Measurements from ENCODE around the gene SERTAD3. TPM values are rescaled to one million over a fixed set of nuclear protein-coding genes. Genes with fewer than 3 reads are reported as not detected.

Gene SERTAD3
- polyA plus RNA-seq, 2 of the 4 experiments (the other 2 are of a cell fraction) = 39.7 to 40.2 TPM

GRCh38 chr19:40407714-40408597 lies 36.2 kb downstream of the SERTAD3 start (continued):
- TF ChIP-seq MAZ (IDR thresholded peaks at IDR 0.05; ENCODE audit: borderline replicate concordance, low read depth, low read length) (no peak), FOXS1 (CRISPR knock-in tag; IDR thresholded peaks at IDR 0.05) (no peak), HES2 (IDR thresholded peaks at IDR 0.05) (no peak), RAD21 (conservative IDR thresholded peaks at IDR 0.05 in 1 of 2, IDR thresholded peaks at IDR 0.05 in 1 of 2) (no peak), RCOR1 (IDR thresholded peaks at IDR 0.05; ENCODE audit: low read depth, low read length) (no peak), HEYL (CRISPR knock-in tag; IDR thresholded peaks at IDR 0.05) (no peak)

- 2% methylated on average over 31 of the region's 41 CpGs for WGBS (ENCODE audit: missing lambda C conversion rate)
- Histone ChIP-seq H3K4me3 (peak overlapping the region; percentile 61), H3K27ac (peak overlapping the region; percentile 66 to 84), H3K9me3 (no peaks in the 10 kb centered on the region), H3K4me1 (peaks cover 10% of the 10 kb centered on the region), H3K4me2 (peak overlapping the region; percentile 85)
- CTCF ChIA-PET = interaction anchor here (0.6 to 14.6 kb wide), 18 partner anchors 8 to 167 kb away, joined by 3 to 240 read pairs (median 4); partner anchors contain the start of genes PRX and SERTAD3
- peak; percentile 83 for FAIRE-seq
- DNase-seq (ENCODE audit: low read depth in 1 of 2, low spot score in 1 of 2) = peak; percentile 98 to 100
- ATAC-seq = peak; percentile 83 to 92
- POLR2A ChIA-PET = interaction anchor here (0.6 to 3.0 kb wide), 12 partner anchors 10 to 99 kb away, joined by 3 to 27 read pairs (median 6); partner anchors contain the start of genes BLVRB, C19orf47, PLD3 and PRX
- TF ChIP-seq KDM1A (IDR thresholded peaks at IDR 0.05; ENCODE audit: low read depth) (peak; percentile 95), TP53 (CRISPR knock-in tag; IDR thresholded peaks at IDR 0.05) (no peak), RCOR1 (IDR thresholded peaks at IDR 0.05; ENCODE audit: low read depth, low read length) (peak; percentile 93; the same call in 1 of the 2 replicates), HOXB5 (CRISPR knock-in tag; IDR thresholded peaks at IDR 0.05) (peak; percentile 85), POLR2A (IDR thresholded peaks at IDR 0.05; ENCODE audit: low read length) (peak; percentile 57), USF2 (IDR thresholded peaks at IDR 0.05) (no peak), SMC3 (IDR thresholded peaks at IDR 0.05) (no peak; the same call in 2 of the 3 replicates), RAD21 (conservative IDR thresholded peaks at IDR 0.05 in 1 of 2, IDR thresholded peaks at IDR 0.05 in 1 of 2) (no peak), E2F6 (IDR thresholded peaks at IDR 0.05; ENCODE audit: borderline replicate concordance, low read depth) (peak; percentile 91), MYC (IDR thresholded peaks at IDR 0.05; ENCODE audit: borderline replicate concordance, low read length) (peak; percentile 46; the same call in 1 of the 2 replicates), CHD4 (IDR thresholded peaks at IDR 0.05; ENCODE audit: borderline replicate concordance) (peak; percentile 91), CEBPB (IDR thresholded peaks at IDR 0.05) (no peak), NR3C1 (IDR thresholded peaks at IDR 0.05) (no peak), CTCF (IDR thresholded peaks at IDR 0.05) (no peak), HOXB13 (CRISPR knock-in tag; IDR thresholded peaks at IDR 0.05; ENCODE audit: low read depth) (0 out of 2 replicates have a peak, but pooled peaks have one; percentile 37), RFX5 (IDR thresholded peaks at IDR 0.05) (peak; percentile 39; the same call in 1 of the 2 replicates), ZNF302 (CRISPR knock-in tag; IDR thresholded peaks at IDR 0.05) (no peak), NPAS2 (CRISPR knock-in tag; IDR thresholded peaks at IDR 0.05; ENCODE audit: borderline replicate concordance) (no peak), RARB (CRISPR knock-in tag; IDR thresholded peaks at IDR 0.05) (no peak), ATOH8 (CRISPR knock-in tag; IDR thresholded peaks at IDR 0.05; ENCODE audit: low read depth) (no peak), MAX (IDR thresholded peaks at IDR 0.05) (no peak), HOXA7 (CRISPR knock-in tag; IDR thresholded peaks at IDR 0.05) (peak; percentile 73; the same call in 1 of the 2 replicates), BCL3 (IDR thresholded peaks at IDR 0.05) (peak; percentile 48; the same call in 1 of the 3 replicates), NFE2L2 (conservative IDR thresholded peaks at IDR 0.05; ENCODE audit: low read length) (no peak), CBX8 (IDR thresholded peaks at IDR 0.05) (no peak), CHD2 (IDR thresholded peaks at IDR 0.05; ENCODE audit: low read length, partially characterized antibody) (no peak), JUN (IDR thresholded peaks at IDR 0.05) (peak in 1 of 2 experiments; percentile 30; a peak in 1 of 5 replicates)
Observed at GRCh38 chr19:40403262-40403984, 40.7 kb downstream of the SERTAD3 start.

Data from A549 (cell line).